Endometrial microvascular endothelial cells (primary cell): Measurements from ENCODE around the gene PNKD. TPM values are rescaled to one million over a fixed set of nuclear protein-coding genes. Genes with fewer than 3 reads are reported as not detected.

Experiments used
- in situ Hi-C: cut with HindIII; loops from 2 replicates; pipeline ENCODE4 v1.10.0; 2017; ENCODE audit warnings: low sequenced_read_pairs, low pct_unique_long_range_greater_than_20kb; ENCODE audit errors: inconsistent ontology term
- total RNA-seq: library from RNA; depleted of rRNA; stranded (reverse); fragments of >200 nt; gene quantifications from one replicate; pipeline ENCODE4 v1.2.3, GENCODE V29; 2015; ENCODE audit errors: inconsistent ontology term

Gene PNKD
- total RNA-seq, 1 donor from 2014 or later = 46.5 TPM

DNA sequence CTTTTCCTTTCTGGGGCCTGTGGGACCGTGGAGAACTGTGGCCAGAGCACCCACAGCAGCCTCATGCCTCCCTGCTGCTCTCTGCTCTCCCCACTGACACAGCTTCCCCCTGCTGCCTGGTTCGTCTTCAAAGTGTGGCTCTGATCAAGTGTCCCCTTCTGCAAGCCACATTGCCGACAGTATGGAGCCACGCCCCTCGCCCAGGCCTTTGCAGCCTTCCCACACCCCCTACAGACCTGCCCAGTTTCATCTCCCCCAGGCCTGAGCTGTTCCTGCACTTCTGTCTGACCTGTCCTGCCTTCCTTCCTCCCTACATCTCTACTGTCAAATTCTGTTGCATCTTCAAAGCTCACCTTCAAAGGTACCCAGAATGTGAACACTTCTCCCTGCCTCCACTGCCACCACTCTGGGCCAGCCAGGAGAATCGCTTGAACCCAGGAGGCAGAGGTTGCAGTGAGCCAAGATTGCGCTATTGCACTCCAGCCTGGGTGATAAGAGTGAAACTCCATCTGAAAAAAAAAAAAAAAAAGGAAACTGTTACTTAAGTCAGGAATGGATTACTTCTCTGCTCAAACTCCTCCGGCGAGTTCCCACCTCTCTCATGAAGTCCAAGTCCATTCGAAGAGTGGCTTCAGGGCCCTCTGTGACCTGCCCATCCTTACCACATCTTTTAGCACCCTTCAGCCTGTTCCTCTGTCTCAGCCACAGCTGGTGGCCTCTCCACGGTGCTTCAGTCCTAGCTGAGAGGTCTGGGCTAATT lies 57.3 kb downstream of the PNKD start:
- in situ Hi-C loops = no loop called here

- in situ Hi-C loops = no loop called here
Measured at GRCh38 chr2:218328294-218328693, 58.0 kb downstream of the PNKD start.

GRCh38 chr2:218329027-218329825 lies 58.9 kb downstream of the PNKD start:
- in situ Hi-C loops = no loop called here

- in situ Hi-C loops = no loop called here
Measured at GRCh38 chr2:218329826-218330593, 59.7 kb downstream of the PNKD start.

- in situ Hi-C loops = no loop called here
Measured at GRCh38 chr2:218331745-218332144, 61.4 kb downstream of the PNKD start.

- in situ Hi-C loops = no loop called here
Measured at GRCh38 chr2:218332288-218332687, 62.0 kb downstream of the PNKD start.

DNA sequence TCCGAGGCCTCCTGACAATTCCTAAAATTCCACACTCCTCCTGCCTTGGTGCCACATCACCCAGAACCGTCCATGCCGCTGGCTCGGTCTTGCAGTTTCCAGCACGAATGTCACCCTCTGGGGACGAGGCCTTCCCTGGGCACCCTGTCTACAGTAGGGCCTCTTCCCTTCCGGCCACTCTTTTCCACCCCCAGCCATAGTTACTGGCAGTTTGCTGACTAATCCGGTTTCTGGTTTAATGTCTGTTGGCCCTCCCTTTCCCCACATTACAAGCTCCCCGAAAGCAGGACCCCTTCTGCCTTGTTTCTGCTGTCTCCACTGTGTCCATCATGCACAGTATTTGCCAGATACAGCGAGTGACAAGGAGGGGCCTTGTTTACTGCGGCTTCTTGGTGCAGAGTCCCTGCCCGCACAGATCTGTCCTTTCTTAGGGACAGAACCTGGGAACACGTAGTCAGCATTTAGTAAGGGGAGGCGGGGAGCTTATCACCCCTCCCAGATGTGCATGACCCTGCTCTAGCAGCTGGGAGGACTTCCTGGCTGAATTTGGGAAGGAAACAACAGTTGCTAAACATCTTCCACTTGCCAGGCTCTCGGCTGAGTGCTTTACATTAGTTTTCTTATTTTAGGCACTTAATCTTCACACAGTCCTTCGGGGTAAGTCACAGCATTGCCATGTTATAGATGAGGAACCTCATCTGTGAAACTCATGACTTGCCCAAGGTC lies 62.8 kb downstream of the PNKD start:
- in situ Hi-C loops = no loop called here

GRCh38 chr2:218334531-218334930 lies 64.2 kb downstream of the PNKD start:
- in situ Hi-C loops = no loop called here

DNA sequence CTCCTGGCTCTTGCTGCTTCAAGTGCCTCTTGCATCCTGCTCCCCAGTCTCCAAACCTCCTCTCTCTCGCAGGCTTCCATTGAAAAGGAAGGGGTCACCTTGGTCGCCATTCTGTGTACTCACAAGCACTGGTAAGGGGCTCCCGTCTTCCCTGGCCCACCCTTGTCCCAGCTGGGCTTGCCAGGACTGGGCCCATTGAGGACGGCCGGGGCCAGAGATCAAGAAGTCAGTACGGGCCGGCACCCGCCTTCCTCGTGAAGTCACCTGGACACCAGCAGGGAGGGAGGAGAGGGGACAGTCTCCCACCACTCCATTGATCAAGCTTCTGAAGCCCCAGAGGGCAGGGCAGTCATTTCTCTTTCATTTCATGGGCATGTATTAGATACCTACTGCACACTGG lies 70.3 kb downstream of the PNKD start:
- in situ Hi-C loops = no loop called here

GRCh38 chr2:218341381-218341780 lies 71.1 kb downstream of the PNKD start:
- in situ Hi-C loops = no loop called here

DNA sequence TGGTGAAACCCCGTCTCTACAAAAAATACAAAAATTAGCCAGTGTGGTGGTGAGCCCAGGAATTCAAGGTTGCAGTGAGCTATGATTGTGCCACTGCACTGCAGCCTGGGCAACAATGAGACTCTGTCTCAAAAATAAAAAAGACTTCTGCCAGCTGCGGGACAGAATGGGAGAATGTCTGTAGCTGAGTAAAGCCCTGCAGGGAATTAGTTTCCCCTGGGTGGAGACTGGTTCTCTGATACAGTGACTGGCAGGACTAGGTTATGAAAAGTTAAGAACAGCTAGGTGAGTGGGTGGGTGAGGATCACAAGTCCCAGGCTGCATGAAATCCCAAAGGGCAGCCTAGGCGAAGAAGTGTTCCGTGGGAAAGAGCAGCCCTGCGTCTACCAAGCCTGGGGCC lies 72.5 kb downstream of the PNKD start:
- in situ Hi-C loops = no loop called here

DNA sequence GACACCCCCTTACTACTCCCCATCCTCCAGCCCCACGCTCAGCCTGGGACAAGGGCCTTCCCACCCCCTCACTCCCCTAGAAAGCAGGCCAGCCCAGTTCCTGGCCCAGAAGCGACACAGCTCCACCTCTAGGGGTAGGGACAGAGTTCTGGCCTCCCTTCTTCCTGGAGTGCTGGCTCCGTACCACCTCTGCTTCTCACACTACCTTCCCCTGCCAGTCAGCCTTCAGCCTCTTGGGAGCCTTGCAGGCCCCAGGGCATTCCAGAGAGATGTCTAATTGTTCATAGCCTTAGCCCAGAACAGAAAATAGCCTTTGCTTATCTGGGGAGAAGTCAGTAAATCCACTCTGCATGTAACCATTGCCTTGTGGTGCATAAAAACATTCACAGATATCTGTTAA lies 73.3 kb downstream of the PNKD start:
- in situ Hi-C loops = no loop called here

GRCh38 chr2:218344090-218344754 lies 73.9 kb downstream of the PNKD start:
- in situ Hi-C loops = no loop called here

GRCh38 chr2:218344755-218345417 lies 74.6 kb downstream of the PNKD start:
- in situ Hi-C loops = no loop called here

DNA sequence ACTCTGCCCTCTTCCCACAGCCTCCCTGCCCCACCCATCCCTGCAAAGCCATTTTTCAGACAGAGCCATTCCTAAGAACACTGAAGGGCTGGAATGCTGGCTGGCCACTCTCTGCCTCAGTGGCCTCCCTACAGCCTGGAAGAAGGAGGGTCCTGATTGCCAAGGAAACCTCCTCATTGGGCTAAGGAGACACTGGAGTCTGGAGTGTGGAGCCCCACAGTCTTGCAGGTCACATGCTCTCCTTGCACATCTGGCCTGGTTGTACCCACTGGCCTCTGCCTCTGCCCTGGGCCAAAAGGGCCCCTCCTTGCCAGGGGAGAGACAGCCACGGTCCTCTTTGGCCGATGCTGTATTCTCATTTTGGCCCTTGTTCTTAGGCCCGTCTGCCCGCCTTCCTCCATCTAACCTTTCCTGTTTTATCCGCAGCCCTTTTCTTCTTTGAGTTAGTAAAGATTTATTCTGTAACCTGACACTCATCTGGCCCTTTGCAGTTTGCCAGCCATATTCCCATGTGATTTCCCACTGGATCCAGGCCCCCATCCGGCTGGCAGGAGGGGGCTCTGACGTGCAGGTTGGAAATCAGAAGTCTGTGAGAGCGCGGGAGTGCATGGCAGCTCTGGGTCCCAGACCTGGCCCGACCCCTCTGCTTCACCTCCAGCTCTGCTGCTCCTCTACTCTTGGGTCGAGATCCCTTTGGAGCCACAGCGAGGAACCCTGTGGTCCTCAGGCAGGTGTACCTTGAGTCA lies 75.3 kb downstream of the PNKD start:
- in situ Hi-C loops = no loop called here

DNA sequence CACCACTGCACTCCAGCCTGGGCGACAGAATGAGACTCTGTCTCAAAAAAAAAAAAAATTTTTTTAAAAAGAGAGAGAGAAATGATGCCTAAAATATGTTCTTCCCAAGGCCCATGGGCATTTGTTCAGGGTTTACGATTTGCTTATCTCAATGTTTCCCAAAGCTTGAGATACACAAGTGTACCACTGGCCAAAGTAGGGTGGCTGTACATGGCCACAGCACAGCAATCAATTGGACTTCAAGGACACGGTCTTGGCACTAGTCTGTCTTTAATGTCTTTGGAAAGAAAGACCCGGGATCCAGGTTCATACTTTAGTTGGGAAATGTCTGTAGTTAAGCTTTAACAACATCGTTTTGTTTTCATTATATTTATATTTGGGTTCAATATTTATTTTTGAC lies 76.9 kb downstream of the PNKD start:
- in situ Hi-C loops = no loop called here

DNA sequence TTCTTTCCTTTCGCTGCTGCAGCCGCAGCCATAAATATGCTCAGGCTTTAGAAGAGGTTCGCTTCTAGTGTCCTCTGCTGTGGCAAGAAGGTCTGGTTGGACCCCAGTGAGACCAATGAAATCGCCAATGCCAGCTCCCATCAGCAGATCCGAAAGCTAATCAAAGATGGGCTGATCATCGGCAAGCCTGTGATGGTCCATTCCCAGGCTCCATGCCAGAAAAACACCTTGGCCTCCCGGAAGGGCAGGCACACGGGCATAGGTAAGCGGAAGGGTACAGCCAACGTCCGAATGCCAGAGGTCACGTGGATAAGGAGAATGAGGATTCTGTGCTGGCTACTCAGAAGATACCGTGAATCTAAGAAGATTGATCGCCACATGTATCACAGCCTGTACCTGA lies 83.7 kb downstream of the PNKD start:
- in situ Hi-C loops = no loop called here
